GM21576 (cell line): ENCODE measurements around the gene OMD.

ENCODE experiments used
- ATAC-seq: cut with Tn5 transposase; IDR thresholded peaks from one replicate; pipeline ENCODE4 v1.9.1; 2021; ENCODE audit warnings: mild to moderate bottlenecking, moderate library complexity; ENCODE audit not compliant: unreplicated experiment

OMD gene

DNA sequence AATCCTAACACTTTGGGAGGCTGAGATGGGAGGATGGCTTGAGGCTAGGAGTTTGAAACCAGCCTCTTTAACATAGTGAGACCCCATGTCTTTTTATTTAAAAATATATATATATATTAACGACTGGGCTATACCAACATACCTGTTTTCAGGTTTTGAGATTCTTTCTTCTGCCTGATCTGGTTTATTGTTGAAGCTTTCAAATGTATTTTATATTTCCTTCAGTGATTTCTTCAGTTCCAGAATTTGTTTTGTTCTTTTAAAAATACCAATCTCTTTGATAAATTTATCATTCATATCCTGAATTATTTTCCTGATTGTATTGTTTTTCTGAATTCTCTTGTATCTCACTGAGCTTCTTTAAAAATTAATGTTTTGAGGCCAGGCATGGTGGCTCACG, 51.1 kb downstream of the OMD start:
- no peak for ATAC-seq

- ATAC-seq = no peak
Measured at GRCh38 chr9:92369075-92369474, 55.2 kb downstream of the OMD start.
